Upper lobe of left lung (tissue), 4 donors: ENCODE data around the gene YPEL1.

Experiments used
- POLR2A ChIP-seq, 4 donors: fragments of 450-650 bp; IDR thresholded peaks; one replicate each; pipeline ENCODE4 v1.5.1; 2016 to 2017; ENCODE audit warnings: antibody characterized with exemption in 4 of 4, mild to moderate bottlenecking in 2 of 4
- POLR2AphosphoS5 ChIP-seq, 2 donors: sonication (generic); formaldehyde crosslinking; IDR thresholded peaks; one replicate each; pipeline ENCODE4 v1.5.1; 2017; ENCODE audit warnings: antibody characterized with exemption in 2 of 2
- TF ChIP-seq, protein P1 (sequence below), 6 experiments: fragments of 450-650 bp in 4 of 6; fragments of 200-600 bp in 2 of 6; sonication (generic) in 2 of 6; IDR thresholded peaks; one replicate each; pipeline ENCODE4 v1.5.1; 2016 to 2019; ENCODE audit warnings: antibody characterized with exemption in 6 of 6

DNA sequence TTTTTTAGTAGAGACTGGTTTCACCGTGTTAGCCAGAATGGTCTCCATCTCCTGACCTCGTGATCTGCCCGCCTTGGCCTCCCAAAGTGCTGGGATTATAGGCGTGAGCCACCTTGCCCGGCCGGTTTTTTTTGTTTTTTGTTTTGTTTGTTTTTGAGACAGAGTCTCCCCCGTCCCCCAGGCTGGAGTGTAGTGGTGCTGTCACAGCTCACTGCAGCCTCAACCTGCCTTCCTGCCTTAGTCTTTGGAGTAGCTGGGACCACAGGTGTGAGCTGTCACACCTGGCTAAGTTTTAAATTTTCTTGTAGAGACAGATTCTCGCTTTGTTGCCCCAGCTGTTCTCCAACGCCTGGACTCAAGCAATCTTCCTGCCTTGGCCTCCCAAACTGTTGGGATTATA lies 66.6 kb downstream of the YPEL1 start:
- TF ChIP-seq, protein P1, sequence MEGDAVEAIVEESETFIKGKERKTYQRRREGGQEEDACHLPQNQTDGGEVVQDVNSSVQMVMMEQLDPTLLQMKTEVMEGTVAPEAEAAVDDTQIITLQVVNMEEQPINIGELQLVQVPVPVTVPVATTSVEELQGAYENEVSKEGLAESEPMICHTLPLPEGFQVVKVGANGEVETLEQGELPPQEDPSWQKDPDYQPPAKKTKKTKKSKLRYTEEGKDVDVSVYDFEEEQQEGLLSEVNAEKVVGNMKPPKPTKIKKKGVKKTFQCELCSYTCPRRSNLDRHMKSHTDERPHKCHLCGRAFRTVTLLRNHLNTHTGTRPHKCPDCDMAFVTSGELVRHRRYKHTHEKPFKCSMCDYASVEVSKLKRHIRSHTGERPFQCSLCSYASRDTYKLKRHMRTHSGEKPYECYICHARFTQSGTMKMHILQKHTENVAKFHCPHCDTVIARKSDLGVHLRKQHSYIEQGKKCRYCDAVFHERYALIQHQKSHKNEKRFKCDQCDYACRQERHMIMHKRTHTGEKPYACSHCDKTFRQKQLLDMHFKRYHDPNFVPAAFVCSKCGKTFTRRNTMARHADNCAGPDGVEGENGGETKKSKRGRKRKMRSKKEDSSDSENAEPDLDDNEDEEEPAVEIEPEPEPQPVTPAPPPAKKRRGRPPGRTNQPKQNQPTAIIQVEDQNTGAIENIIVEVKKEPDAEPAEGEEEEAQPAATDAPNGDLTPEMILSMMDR (IDR thresholded peaks at IDR 0.05) = no peak
- TF ChIP-seq POLR2A (IDR thresholded peaks at IDR 0.05) (no peak), POLR2AphosphoS5 (IDR thresholded peaks at IDR 0.05) (no peak)
